ENCODE measurements around the gene CCDC195.

GRCh38 chr2:224731665-224732064 is 15.5 kb upstream of the CCDC195 start:
- TF ChIP-seq, protein P1, sequence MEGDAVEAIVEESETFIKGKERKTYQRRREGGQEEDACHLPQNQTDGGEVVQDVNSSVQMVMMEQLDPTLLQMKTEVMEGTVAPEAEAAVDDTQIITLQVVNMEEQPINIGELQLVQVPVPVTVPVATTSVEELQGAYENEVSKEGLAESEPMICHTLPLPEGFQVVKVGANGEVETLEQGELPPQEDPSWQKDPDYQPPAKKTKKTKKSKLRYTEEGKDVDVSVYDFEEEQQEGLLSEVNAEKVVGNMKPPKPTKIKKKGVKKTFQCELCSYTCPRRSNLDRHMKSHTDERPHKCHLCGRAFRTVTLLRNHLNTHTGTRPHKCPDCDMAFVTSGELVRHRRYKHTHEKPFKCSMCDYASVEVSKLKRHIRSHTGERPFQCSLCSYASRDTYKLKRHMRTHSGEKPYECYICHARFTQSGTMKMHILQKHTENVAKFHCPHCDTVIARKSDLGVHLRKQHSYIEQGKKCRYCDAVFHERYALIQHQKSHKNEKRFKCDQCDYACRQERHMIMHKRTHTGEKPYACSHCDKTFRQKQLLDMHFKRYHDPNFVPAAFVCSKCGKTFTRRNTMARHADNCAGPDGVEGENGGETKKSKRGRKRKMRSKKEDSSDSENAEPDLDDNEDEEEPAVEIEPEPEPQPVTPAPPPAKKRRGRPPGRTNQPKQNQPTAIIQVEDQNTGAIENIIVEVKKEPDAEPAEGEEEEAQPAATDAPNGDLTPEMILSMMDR (IDR thresholded peaks at IDR 0.05), result no peak
- no peak for TF ChIP-seq POLR2A (IDR thresholded peaks at IDR 0.05)

All from testis (tissue), 2 donors.